DMS 273 treated with DMSO at 0.1 percent for 48 hours (cell line): ENCODE measurements around the gene B3GAT3.
A peak's percentile ranks its signal among the peaks of the same experiment; 100 is the strongest.
"Not testable (repeated sequence)": the region's sequence is repeated elsewhere in the genome, so short reads cannot be mapped to it uniquely, and the experiment has no call there.

Experiments used
- DNase-seq: peaks from one replicate; lab custom pipeline; 2025; lab: John Stamatoyannopoulos, UW

B3GAT3 gene

DNA sequence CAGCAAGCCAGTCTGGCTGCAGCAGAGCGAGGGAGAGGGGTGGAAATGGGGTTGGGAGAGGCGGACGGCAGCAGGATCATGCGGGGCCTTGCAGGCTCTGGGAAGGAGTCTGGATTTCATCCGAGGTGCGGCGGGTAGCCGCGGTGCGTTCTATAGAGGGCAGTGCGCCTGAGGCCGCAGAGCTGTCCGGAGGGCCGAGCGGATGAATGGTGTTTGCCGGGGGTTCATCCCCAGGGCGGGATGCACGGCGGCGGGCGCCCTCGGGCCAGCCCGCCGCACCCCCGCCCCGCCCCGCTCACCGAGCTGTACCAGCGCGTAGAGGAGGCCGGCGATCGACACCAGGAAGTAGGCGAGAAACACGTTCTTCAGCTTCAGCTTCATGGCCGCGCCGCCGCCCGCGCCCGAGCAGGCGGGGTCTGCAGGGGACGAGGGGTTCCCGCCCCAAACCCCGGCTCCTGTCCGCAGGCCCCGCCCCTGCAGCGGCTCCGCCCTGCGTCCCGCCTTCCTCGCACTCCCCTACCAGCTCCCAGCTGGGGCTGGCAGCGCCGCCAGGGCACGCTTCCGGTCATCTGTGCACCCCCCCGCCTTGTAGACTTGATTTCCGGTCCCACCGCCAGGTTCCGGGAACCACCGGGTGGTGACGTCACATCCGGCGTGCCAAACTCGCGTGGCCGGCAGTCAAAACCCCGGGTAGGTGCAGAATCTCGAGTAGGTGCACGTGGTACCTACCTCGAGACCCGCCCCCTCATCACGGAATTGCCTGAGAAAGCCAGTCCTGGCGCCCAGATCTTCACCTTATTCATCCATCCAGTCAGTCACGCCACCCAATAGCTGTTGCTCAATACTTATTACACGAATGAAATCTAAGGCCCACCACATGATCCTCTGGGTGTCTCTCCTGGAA lies at the start of gene B3GAT3:
TSS of gene B3GAT3 (minus strand) at position 420 of the 904 bp plus-strand sequence. CDS start at position 381, 39 bp downstream.
- DNase-seq: peak; percentile 77

DNA sequence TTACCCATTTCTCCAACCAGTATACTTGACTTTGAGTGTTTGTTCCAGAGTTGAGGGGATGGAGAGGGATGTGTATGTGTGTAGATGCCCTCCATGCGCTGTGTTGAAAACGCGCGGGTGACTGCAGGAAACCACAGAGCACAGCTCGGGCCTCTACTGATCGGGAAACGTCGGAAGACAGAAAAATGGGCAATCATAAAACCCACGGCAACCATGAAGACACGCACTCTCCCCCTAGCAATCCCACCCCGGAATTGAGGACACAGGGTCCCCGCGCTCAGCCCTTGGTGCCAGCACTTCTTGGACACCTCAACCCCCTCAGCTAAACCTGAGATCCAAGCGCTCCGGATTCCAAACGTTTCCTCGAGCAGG lies 49.4 kb upstream of the B3GAT3 start:
- DNase-seq: no peak

DNA sequence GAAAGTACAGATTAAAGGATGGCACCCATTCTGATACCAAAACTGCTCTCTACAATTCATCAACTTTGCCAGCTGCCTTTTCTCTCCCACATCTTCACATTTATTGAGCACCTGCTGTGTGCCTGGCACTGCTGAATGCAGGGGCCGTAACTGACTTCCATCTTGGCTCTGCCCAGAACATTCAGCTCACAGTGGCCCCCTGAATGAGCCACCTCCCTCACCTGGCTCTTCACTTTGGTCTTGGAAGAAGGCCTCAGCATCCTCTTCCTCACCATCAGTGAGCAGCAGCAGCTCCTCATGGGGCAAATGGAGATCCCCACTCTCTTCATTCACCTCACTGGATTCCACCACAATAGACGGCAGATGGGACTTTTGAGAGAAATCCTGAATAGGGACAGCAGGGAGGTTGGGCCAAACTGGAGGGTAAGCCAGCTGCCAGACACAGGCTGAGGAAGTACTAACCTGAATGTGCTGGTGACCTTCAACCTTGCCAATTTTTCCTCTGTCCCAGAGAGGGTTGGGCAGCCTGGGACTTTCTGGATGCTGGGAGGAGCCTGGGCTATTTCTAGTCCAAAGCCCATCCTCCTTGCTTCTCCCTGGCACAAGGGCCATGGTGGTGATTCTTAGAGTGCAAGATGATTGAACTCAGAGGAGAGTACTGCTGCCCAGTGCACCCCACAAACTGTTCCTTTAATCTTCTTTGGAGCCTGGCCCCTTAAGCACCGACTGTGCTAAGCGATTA lies 47.8 kb upstream of the B3GAT3 start:
- peak; percentile 66 for DNase-seq

DNA sequence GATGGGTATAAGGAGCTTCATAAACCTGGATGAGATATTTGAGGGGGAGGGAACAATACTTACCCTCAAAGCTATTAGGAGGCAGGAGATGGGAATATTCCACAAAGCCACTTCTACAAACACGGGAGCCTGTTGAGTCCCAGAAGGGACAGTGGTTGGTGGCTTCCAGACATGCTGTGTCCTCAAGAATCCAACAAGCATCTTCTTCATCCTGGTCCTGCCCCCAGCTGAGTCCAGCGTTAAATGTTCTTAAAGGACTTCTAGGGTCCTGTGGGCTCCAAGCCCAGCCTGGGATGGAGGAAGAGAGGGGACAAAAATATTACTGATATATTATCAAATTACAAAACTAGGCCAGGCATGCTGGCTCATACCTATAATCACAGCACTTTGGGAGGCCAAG lies 45.7 kb upstream of the B3GAT3 start:
- DNase-seq: no peak

DNA sequence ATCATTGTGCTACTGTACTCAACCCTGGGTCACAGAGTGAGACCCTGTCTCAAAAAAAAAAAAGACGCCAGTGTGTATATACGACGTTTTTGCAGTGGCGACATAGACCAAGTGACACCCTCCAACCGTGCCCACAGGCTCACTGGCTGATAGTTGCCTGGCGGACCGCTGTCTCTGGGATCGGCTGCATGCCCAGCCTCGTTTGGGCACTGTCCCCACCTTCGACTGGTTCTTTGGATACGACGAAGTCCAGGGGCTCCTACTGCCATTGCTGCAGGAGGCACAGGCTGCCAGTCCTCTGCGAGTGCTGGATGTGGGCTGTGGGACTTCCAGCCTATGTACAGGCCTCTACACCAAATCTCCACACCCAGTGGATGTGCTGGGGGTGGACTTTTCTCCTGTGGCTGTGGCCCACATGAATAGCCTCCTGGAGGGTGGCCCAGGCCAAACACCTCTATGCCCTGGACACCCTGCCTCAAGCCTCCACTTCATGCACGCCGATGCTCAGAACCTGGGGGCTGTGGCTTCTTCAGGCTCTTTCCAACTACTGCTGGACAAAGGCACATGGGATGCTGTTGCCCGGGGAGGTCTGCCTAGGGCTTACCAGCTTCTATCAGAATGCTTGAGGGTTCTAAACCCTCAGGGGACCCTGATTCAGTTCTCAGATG lies 44.6 kb upstream of the B3GAT3 start:
- DNase-seq: no peak

DNA sequence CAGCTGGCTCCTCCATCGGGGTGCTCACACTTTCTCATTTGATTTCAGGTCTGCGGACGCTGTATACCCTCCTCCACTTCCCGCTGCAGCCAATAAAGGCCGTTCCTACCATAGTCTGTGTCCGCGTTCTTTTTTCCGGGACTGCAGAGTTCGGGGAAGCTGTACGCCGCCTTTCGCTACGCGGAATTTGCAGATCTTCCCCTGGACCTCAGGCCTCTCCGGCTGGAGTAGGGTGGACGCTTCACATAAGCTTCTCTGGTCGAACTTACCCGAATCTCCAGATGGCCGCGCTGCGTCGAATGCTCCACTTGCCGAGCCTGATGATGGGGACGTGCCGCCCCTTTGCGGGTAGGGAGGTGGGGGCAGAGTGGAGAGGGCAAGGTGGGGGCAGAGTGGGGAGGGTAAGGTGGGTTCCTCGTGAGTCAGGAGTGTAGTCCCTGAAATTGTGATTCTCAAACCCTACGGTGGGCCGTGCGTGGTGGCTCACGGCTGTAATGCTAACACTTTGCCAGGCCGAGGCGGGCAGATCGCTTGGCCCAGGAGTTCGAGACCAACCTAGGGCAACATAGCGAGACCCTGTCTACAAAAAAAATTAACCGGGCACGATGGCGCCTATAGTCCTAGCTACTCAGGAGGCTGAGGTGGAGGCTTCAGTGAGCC lies 43.9 kb upstream of the B3GAT3 start:
- no peak for DNase-seq

DNA sequence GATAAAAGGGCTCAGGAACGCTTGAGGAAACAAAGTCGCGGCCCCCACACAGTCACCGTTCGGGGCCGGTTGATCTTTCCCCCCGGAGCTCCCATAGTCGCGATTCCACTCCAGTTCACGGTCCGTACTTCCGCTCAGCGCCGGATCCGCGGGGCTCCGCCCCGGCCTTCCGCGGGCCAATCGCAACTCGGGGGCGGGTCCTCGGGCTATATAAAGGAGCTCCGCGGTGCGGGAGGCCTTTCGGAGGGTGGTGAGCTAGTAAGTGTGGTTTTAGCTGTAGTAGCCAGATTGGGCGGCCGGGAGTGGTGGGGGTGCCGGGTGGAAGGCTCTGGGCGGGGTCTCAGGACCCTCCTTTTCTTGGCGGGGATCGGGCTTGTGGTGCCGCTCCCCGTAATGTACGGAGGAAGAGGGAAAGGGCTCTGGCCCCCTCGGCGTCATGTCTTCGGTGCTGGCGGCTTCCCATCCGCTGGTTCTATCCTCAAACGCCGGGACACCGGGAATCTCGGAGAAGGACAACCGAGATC lies 43.4 kb upstream of the B3GAT3 start, which contains the start of the genes C11orf98 and CSKMT:
TSS of gene C11orf98 (minus strand) at position 136 of the 524 bp plus-strand sequence. CDS start at position 95, 41 bp downstream.
TSS of gene CSKMT (plus strand) at position 238 of the 524 bp plus-strand sequence. CDS start 568 bp downstream, outside the sequence.
- peak; percentile 82 for DNase-seq

DNA sequence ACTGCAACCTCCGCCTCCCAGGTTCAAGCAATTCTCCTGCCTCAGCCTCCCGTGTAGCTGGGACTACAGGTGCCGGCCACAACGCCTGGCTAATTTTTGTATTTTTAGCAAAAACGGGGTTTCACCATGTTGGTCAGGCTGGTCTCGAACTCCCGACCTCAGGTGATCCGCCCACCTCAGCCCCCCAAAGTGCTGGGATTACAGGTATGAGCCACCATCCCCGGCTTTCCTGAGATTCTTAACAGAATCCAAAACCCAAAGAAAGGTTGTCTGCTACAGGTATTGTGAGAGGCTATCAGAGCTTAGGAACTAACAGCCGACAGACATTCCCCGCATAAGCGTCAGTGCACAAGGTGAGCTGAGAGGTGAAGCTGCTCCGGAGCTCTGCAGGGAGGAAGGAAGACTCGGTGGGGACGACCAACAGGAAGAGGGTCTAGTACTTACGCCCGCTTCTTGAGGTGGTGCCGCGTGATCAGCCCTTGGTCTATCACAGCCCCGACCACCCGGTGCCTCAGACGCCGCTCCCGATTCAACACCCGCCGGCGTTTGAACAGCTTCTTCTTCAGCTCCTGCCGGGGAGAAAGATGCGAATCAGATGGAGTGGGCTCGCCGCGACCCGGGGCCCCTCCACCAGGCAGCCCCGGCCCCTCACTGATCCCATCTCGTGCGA lies 42.8 kb upstream of the B3GAT3 start:
- peak; percentile 22 for DNase-seq

DNA sequence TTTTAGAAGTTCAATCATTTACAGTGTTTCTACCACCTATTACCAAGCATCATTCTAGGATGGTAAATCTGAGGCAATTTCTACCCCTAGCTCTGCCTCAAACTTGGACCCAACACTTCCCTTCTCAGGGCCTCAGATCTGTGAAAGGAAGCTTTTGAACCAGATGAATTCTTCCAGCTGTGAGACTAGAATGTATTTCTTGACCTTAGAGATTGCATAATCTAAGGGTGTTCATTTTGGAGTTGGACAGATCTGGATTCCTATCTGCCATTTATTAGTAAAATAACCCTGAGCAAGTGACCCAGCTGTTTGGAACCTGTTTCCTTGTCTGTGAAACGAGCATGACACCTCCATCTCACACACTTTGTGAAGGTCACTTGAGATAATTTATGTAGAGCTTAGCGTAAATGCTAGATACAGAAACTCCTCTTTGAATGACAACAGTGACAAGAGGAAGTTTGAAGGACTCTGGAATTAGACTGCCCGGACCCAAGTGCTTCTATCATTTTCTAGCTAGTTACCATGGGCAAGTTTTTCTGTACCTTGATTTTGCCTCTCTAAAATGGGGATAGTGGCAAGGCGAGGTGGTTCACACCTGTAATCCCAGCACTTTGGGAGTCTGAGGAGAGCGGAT lies 35.1 kb upstream of the B3GAT3 start:
- no peak for DNase-seq

DNA sequence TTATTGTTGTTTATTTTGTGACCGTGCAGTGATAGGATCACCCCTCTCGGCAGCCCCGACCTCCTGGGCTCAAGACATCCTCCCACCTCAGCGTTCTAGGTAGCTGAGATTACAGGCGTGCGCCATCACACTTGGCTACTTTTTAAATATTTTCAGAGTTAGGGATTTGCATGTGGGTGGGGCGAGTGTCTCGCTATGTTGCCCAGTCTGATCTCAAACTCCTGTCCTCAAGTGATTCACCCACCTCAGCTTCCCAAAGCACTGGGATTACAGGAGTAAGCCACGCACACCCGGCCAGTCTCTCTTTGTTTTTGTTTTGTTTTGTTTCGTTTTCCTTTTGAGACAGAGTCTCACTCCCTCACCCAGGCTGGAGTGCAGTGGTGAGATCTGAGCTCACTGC lies 32.5 kb upstream of the B3GAT3 start:
- no peak for DNase-seq

DNA sequence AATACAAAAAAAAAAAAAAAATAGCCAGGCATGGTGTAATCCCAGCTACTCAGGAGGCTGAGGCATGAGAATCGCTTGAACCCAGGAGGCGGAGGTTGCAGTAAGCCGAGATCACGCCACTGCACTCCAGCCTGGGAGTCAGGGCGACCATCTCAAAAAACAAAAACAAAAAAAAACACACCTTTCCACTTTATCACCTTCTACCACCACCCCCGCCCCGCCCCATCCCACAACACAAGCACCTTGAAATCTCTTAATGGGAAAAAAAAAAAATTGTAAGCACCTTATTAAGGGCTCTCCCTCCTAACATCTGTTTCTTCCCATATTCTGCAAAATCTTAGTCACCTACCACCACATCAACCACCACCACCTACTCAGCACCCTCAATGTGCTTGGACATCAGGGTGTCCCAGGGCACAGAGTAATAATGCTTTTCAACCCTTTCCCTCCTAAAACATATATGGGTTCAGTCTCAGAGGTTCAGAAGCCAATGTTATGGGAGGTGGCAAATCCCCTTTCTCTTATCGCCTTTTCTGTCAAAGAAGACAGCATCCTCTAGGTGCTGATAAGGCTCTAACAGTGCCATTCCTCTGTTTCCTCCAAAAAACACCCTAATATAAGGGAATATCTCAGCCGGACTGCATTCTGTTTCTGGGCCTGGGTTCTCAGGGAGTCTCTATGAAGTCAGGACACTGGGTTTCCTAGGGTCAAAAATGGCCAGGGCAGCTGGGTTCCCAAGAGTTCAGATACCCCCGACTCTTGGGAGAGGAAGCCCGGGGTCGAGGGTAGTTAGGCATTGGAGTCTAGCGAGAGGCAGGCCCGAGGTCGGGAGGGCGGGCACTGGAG lies 30.6 kb upstream of the B3GAT3 start:
- no peak for DNase-seq

DNA sequence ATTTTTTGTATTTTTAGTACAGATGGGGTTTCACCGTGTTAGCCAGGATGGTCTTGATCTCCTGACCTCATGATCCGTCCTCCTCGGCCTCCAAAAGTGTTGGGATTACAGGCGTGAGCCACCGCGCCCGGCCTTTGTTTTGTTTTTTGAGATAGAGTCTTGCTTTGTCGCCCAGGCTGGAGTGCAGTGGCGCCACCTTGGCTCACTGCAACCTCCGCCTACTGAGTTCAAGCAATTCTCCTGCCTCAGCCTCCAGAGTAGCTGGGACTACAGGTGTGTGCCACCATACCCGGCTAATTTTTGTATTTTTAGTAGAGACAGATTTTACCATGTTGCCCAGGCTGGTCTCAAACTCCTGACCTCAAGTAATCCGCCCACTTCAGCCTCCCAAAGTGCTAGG lies 28.5 kb upstream of the B3GAT3 start:
- DNase-seq: not testable (repeated sequence)

DNA sequence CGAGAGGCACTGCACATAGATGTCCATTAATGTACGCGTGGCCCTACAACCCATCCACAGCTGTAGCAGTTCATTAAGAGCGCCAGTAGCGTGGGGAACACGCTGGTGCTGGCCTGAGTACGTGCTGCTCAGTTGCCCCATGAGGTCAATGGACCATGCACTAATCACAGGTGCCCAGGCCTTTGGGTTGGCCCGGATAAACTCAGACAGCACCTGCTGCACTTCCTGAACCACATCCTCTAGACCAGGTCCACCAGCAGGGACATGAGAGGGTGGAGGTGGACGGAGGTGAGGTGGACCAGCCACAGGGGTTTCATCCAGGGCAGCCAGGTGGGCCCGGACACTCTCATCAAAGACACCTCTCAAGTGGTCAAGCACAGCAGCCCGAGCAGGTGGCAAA lies 27.7 kb upstream of the B3GAT3 start:
- no peak for DNase-seq

DNA sequence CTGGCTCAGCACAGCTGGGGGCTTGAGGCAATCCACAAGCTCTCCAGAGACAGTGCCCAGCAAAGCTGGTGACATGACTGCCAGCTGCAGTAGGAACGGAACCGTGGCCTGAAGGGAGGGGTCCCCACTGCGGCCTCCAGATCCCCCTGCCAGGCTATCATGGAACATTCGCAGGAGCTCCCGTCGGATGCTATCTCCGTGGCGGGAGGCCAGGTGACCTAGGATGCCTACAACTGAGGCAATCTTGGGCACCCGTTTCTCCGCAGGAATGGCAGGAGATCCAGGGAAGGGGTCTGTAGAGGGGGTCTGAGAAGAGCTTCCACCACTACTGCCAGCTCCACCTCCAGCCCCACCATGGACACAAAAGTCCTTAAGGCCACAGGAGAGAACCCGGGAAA lies 27.2 kb upstream of the B3GAT3 start:
- DNase-seq: no peak

DNA sequence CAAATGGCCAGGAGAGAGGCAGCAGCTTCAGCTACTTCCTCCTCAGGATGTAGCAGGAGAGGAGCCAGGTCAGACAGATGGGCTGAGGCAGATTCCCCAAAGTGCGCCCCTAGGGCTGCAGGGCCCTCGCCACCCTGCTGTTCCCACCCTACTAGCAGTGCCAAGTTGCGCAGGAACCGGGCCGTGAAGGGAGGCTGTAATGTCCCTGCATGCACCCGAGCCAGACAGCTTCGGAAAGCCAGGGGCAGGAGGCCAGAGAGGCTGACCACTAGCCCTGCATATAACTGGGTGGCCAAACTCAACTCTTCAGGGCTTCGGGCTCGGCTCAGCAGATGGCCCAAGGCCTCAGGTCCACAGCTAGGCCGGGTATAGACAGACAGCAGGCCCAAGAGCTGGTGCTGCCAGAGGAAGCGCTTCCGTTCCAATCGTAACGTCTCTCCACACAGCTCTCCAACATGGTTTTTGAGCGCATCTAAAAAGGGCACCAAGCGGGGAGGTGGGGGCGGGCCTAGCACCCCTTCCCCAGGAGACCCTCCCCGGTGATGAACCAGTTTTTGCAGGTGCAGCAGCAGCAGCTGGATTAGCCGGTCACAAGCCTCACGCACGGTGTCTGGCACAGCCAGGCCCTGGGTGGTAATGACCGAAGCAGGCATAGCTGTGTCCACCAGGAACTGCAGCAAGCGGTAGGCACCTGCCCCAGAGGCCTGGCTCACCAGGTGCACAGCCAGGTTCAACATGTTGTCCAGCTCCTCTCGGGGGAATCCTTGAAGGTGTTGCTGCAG lies 26.6 kb upstream of the B3GAT3 start:
- DNase-seq: no peak

DNA sequence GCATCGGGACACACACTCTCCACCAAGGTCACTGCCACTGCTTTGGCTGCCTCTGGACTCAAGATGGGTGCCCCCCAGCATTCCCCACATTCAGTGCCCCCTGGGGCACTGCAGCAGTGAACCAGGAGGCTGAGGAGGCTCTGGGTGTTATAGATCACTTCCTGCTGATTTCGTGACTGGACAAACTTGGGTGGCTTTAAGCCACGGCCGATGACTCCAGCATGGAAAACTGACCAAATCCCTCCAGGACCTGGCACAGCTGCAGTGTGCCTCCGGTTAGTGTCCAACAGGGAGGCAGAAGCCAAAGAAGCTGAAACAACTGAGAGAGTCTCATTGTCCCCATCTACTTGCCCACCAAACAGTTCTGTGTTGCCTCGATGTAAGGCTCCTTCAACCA lies 25.8 kb upstream of the B3GAT3 start:
- DNase-seq: no peak

DNA sequence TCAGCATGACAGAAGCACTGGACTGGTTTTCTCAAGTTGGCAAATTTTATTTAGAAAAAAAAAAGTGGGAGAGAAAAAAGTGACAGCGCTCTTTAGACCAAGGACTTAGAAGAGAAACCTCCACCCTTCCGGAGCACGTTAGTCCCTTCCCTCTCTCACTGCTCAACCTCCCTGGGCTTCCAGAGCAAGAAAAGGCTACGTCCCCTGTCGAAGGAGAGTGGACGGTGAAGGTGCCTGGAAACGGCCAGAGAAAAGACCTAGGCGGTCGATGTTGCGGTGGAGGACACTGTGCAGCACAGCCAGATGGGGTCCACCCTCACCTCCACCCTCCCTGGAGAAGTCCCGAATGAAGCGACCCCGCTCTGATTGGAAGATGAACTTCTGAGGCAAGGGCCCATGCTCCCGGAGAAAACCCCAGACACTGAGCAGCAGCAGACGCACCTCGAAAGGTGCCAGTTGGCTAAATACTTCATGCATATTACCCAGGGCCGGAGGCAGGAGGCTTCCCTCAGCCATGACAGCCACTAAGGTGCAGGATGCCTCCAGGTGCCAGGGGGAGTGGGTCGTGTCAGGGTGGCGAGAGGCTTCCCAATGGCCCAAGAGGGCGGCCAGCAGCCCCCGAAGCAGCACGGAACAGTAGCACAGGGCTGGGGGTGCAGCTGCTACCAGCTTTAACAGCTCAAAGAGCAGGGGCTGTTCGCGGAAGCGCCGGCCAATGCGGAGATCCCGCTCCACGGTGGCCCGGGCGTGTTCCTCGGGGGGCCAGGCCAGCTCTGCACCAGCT lies 25.2 kb upstream of the B3GAT3 start:
- no peak for DNase-seq
